ENCODE results near the gene POU2F3. TPM values are rescaled to one million over a fixed set of nuclear protein-coding genes. Genes with fewer than 3 reads are reported as not detected.

Gene POU2F3
- total and polyA plus RNA-seq, 2 experiments from 2014 or later: 0.15 to 0.40 TPM

DNA sequence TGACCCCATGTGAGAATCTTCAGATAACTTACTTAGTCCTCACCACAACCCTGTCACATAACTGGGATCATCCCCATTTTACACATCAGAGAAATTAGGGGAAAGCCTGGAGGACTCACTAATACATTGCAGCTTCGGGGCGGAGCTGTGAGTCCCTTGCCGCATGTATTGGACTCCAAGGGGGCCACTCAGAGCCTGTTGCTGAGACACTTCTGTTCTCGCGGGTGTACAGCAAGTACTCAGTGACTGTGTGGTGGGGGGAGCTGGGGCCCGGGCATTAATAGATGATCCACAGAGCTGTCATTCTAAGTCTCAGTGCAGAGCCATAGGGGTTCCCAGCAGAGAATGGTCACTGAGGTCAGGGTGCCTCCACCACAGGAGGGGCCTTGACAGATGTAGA, 15.6 kb upstream of the POU2F3 start:
- TF ChIP-seq CTCF (IDR thresholded peaks at IDR 0.05; ENCODE audit: low read depth, low read length): no peak
- DNase-seq (ENCODE audit: low read depth in 1 of 2, low spot score in 1 of 2): no peak
- Histone ChIP-seq H3K27ac (no peak overlapping the region), H3K4me1 (ENCODE audit: low read depth) (no peaks in the 10 kb centered on the region), H3K9me3 (ENCODE audit: low read depth) (no peaks in the 10 kb centered on the region), H3K4me3 (no peak overlapping the region), H3K27me3 (peaks cover 57% of the 10 kb centered on the region), H3K36me3 (no peaks in the 10 kb centered on the region)

DNA sequence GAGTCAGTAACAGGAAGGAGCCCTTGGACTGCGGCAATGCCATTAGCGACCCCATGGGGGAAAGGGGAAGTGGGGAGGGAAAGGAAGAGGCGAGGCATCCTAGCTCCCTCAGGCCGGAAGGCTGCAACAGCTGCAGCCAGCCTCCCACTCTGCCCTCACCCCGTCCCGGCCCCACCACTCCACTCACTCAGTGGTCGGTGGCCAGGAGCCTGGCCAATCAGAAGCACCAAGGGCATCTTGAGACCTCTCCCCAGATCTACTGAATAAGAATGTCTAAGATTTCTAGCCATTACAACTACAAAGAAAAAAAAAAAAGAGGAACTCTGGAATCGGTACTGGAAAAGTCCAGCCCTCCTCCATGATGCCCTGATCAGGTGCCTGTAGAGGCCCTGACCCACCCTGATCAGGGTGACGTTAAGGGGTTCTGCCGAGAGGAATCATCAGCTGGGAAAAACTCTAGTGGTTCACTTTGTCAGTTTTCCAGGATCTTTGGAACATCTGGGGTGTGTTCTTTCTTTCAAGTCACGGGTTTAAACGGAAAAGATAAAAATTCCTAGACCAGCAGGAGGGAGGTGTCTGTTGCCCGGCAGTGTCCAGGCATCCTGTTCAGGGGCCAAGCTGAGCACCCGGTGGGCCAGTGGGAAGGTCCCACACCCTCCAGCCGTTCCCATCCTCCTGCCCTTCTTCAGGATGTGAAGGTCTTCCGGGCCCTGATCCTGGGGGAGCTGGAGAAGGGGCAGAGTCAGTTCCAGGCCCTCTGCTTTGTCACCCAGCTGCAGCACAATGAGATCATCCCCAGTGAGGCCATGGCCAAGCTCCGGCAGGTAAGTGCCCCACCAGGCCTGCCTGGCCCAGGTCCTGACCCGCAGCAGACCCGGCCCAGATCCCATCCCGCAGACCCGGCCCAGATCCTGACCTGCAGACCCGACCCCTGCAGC, 14.7 kb upstream of the POU2F3 start:
- H3K27ac ChIP-seq: no peak overlapping the region
- H3K27me3 ChIP-seq: peaks cover 48% of the 10 kb centered on the region
- no peaks in the 10 kb centered on the region for H3K4me1 ChIP-seq (ENCODE audit: low read depth)
- no peak for TF ChIP-seq CTCF (IDR thresholded peaks at IDR 0.05; ENCODE audit: low read depth, low read length)
- no peaks in the 10 kb centered on the region for H3K9me3 ChIP-seq (ENCODE audit: low read depth)
- no peak overlapping the region for H3K4me3 ChIP-seq
- DNase-seq (ENCODE audit: low read depth in 1 of 2, low spot score in 1 of 2): peak in 1 of 2 donors; percentile 37
- H3K36me3 ChIP-seq: no peaks in the 10 kb centered on the region

DNA sequence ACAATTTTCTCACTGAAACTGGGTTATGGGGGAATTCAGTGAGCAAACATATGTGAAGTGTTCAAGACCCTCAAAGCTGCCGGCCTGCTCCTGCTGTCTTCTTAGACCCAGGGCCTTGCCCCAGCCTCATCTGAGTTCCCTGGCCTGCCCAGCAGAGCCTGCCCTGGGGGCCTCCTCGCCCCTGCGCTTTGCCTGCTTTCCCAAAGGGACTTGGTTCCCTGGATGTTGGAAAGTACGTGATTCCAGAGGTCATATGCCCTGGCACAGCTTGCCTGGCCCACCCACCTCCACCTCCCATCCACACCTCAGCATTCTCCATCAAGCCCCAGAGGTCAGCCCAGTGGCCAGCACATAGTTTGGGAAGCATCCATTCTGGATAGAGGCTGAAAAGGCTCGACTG, 13.7 kb upstream of the POU2F3 start:
- TF ChIP-seq CTCF (IDR thresholded peaks at IDR 0.05; ENCODE audit: low read depth, low read length): no peak
- Histone ChIP-seq H3K4me1 (ENCODE audit: low read depth) (no peaks in the 10 kb centered on the region), H3K9me3 (ENCODE audit: low read depth) (no peaks in the 10 kb centered on the region), H3K4me3 (no peak overlapping the region), H3K27ac (no peak overlapping the region), H3K27me3 (peaks cover 39% of the 10 kb centered on the region), H3K36me3 (no peaks in the 10 kb centered on the region)
- no peak for DNase-seq (ENCODE audit: low read depth in 1 of 2, low spot score in 1 of 2)

GRCh38 chr11:120226714-120227113, 13.2 kb upstream of the POU2F3 start:
- no peak for DNase-seq (ENCODE audit: low read depth in 1 of 2, low spot score in 1 of 2)
- TF ChIP-seq CTCF (IDR thresholded peaks at IDR 0.05; ENCODE audit: low read depth, low read length): no peak
- H3K9me3 ChIP-seq (ENCODE audit: low read depth): no peaks in the 10 kb centered on the region
- no peak overlapping the region for H3K4me3 ChIP-seq
- peaks cover 39% of the 10 kb centered on the region for H3K27me3 ChIP-seq
- H3K36me3 ChIP-seq: no peaks in the 10 kb centered on the region
- H3K27ac ChIP-seq: no peak overlapping the region
- H3K4me1 ChIP-seq (ENCODE audit: low read depth): no peaks in the 10 kb centered on the region

GRCh38 chr11:120227228-120227852, 12.6 kb upstream of the POU2F3 start:
- no peak overlapping the region for H3K4me3 ChIP-seq

More at GRCh38 chr11:120227228-120227852, 12.6 kb upstream of the POU2F3 start:
- Histone ChIP-seq H3K4me1 (ENCODE audit: low read depth) (no peaks in the 10 kb centered on the region), H3K27me3 (peaks cover 42% of the 10 kb centered on the region), H3K36me3 (no peaks in the 10 kb centered on the region), H3K27ac (no peak overlapping the region), H3K9me3 (ENCODE audit: low read depth) (no peaks in the 10 kb centered on the region)
- TF ChIP-seq CTCF (IDR thresholded peaks at IDR 0.05; ENCODE audit: low read depth, low read length): no peak
- no peak for DNase-seq (ENCODE audit: low read depth in 1 of 2, low spot score in 1 of 2)
